HG03025 (cell line): Measurements from ENCODE around the gene ST6GALNAC5.

ENCODE experiments used
- ATAC-seq: cut with Tn5 transposase; IDR thresholded peaks from one replicate; pipeline ENCODE4 v1.9.1; 2021; ENCODE audit warnings: mild to moderate bottlenecking, moderate library complexity; ENCODE audit not compliant: unreplicated experiment, low FRiP score

Gene ST6GALNAC5

GRCh38 chr1:77095236-77095635 lies 228.0 kb downstream of the ST6GALNAC5 start:
- ATAC-seq, result no peak

DNA sequence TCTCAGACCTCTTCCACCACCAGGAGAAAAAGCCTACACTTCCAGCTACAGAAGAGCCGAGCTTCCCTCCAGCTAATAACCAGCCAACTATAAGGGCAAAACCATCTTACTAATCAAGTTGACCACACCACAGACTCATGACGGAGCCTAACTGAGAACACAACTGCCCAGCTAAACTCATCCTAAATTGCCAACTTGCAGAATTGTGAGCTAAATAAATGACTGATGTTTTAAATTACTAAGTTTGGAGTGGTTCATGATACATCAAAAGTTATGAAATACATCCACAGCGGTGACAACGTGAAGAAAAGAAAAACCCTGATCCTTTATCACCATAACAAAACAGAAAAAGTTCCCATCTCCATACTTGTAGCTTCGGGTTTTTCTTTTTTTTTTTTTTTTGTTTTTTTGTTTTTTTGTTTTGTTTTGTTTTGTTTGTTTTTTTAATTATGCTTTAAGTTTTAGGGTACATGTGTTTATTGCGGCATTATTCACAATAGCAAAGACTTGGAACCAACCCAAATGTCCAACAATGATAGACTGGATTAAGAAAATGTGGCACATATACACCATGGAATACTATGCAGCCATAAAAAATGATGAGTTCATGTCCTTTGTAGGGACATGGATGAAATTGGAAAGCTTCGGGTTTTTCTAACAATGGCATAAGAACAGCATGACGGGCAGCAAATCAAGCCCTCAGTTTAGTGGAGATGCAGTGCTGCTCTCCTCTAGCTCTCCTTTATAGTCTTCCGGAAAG lies 229.4 kb downstream of the ST6GALNAC5 start:
- ATAC-seq, result no peak

- ATAC-seq, result no peak
Measured at GRCh38 chr1:77100875-77101274, 233.6 kb downstream of the ST6GALNAC5 start.

- ATAC-seq, result no peak
Measured at GRCh38 chr1:77103486-77103885, 236.2 kb downstream of the ST6GALNAC5 start.

DNA sequence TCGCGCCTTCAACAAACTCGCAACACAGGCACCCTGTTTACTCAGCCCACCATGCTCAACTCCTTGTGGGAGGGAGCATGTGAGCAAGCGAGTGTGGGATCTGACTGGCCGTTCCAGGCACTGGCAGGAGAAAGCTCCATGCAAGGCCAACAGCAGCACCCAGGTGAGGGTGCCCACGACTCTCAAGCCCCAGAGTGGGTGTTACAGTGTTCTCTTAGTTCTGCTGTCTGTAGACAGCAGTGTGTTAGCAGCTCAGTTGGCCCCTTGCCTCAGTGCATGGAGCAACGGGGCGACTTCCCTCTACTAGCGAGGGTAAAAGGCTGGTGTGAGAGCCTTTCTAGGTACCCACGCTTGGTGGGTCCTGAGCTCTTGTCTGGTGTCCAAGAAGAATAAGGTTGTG lies 237.4 kb downstream of the ST6GALNAC5 start:
- no peak for ATAC-seq
